Stimulated activated CD4-positive, alpha-beta T cell treated with anti-CD3 and anti-CD28 coated beads, Interleukin-2, amount 100 ng/mL, for 4 hours (primary cell): ENCODE results near the gene ARID1B.

Experiments
- DNase-seq: peaks from one replicate; pipeline ENCODE4 v3.0.0-alpha.2; 2020; ENCODE audit warnings: low read depth

ARID1B gene

DNA sequence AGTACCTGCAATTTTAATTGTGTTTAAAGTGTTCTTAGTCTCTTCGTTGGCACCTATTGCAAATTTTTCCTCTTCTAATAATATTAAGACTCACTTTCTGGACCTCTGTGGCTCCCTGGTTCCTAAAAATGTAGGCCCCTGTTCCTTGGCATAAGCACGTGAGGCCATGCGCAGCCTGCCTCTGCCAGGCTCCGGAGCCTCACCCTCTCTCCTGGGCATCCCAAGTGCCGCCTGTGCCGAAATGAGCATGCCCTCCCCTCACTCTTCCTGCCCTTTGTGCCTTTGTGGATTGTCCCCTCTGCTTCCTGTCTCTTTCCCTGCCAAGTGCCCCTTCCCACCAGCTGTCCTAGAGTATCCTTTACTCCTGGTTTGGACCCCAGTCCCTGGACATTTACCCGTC is 300.1 kb downstream of the ARID1B start:
- DNase-seq, result no peak

GRCh38 chr6:157078326-157078725 is 301.1 kb downstream of the ARID1B start:
- no peak for DNase-seq

DNA sequence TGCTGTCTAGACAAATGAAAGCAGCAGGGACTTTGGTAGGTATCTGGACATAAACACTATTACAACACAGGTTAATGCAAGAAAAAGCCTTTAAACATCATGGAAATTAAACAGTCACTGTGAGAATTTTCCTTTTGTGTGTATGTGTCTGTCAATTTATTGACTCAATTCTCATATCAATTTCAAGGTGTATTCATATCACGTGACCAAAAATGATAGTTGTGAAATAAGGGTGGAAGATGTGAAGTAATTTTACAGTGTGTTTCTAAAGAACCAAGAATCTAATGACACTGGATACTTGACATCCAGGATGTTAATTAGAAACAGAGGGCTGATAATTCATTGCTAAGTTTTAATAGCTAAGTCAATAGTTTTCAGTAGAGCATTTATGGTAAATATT is 302.1 kb downstream of the ARID1B start:
- no peak for DNase-seq

GRCh38 chr6:157079771-157080170 is 302.6 kb downstream of the ARID1B start:
- no peak for DNase-seq

- DNase-seq, result no peak
Measured at GRCh38 chr6:157080986-157081391, 303.8 kb downstream of the ARID1B start.

DNA sequence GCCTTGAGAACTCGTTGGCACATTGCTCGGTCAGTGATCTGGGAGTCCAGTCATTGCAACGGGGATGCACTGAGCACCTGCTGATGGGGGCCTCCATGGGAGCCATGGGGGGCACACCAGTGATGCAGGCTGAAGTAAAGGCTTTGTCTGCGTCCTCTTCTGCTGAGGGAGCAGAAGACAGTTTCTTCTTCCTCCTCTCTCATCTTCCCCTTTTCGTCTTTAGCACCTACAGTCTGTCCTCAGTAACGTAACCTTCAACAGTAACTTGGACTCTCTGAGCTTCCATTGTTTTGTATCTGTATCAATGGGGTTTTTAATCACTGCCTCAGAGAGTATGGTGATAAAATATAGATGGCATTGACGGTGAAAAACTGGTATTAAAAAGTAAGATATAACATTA is 306.2 kb downstream of the ARID1B start:
- DNase-seq, result no peak

GRCh38 chr6:157086632-157087031 is 309.5 kb downstream of the ARID1B start:
- no peak for DNase-seq

DNA sequence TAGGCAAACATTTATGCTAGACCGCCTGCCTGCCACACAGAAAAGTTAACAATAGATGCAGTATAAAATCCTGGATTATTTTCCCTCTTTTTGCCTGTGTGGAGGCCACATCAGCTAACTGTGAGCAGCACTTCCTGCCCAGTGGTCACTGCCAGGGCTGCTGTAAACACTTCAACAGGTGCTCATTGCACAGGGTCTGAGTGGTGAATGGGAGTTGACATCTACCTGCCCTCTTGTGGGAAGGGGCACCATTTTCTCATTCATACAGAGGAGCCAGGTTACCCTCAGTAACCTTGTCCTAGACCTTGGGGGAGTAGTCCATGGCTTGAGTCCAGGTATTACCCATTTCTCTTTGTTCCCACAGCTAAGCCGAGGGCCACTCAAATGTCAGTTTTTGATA is 310.8 kb downstream of the ARID1B start:
- DNase-seq, result no peak

DNA sequence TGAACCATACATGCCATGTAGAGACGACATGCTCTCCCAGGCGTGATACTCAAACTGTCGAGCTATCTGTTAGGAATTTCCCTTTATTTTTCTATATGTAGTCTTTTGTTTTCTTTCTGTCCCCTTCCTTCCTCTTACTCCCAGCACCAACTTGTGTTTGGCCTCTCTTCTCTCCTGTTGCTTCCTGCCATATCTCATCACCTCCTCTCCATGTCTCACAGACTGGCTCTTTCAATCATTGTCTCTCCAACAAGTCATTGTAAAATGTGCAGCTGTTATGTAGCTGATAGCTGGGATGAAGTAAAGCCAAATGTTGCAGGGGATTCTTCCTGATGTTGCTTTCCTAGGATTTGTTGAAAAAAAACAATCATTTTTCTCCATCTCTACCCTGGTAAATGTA is 311.7 kb downstream of the ARID1B start:
- no peak for DNase-seq

GRCh38 chr6:157089258-157089657 is 312.1 kb downstream of the ARID1B start:
- DNase-seq, result no peak

GRCh38 chr6:157089851-157090250 is 312.7 kb downstream of the ARID1B start:
- DNase-seq, result no peak

DNA sequence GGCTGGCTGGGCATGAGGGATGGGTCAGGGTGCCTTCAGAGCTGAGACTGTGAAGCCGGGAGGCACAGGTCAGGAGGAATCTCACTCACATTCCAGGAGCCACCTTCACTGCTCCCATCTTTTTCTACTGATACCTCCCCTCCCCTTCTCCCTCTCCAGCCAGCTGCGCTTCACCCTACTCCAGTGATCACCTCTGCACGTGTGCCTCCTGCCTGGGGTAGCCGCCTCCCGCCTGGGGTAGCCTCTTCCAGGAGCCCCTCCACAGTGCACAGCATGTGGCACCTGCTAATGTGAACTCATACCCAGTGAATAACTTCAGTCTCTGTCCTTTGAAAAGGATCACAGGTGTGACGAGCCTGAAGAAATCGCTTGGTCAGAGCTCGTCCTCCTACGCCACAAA is 313.6 kb downstream of the ARID1B start:
- no peak for DNase-seq

- no peak for DNase-seq
Measured at GRCh38 chr6:157091243-157091642, 314.1 kb downstream of the ARID1B start.

DNA sequence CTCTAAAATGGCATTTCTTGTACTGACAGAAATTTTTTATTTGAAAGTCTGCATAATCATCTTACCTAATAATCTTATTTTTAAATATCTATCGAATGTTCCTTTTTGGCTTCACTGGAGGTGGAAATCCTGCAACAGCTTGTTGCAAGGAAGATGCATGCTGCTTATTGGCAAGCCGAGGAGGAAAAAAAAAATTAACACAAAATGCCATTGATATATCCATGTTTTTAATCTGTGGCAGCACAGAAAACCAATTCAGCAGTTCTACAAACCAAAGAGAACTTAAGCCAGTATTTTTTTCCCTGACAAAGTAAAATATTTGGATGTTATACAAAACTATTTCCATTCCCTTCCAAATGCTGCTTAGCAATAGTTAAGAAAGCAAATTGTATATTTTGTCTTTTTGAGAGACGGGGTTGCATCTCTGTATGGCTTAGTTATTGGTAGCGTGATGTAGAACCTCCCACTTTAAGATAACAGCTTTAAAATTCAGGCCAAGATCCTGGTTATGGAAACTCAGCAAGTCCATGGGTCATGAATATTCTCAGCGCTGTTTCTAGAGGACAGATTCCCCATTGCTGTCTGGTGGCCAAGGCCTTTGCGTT is 314.8 kb downstream of the ARID1B start:
- no peak for DNase-seq

GRCh38 chr6:157092736-157093135 is 315.6 kb downstream of the ARID1B start:
- no peak for DNase-seq

- no peak for DNase-seq
Measured at GRCh38 chr6:157093536-157093935, 316.4 kb downstream of the ARID1B start.

DNA sequence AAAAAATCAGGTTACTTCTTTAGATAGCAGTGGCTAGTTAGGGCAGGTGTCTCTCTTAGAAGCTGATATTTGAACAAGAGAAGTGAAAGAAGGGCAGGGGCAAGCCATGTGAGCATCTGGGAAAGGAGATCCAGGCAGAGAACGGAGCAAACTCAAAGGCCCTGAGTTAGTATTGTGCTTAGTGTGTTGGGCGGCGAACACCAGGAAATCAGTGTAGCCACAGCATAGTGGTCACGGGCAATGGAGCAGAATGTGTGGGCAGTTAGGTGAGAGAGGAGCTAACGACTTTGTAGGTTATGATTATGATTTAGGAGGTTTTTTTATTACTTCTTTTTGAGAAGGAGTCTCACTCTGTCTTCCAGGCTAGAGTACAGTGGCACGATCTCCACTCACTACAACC is 316.9 kb downstream of the ARID1B start:
- DNase-seq, result no peak

DNA sequence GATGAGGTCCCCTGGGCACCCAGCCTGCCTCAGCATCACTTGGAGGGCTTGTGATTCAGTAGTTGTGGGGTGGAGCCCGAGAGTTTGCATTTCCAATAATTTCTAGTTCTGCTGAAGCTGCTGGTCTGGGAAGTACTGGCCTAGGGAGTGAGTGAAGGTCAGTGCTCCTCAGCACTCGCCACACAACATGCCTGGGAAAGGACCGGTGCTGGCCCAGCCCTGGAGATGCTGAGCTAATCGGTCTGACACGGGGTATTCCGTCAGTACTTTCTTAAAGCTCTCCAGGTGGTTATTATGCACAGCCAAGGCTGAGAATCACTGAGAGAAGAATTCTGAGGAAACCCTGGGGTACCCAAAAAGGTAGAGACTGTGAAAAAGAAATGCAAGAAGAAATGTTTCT is 317.9 kb downstream of the ARID1B start:
- no peak for DNase-seq

DNA sequence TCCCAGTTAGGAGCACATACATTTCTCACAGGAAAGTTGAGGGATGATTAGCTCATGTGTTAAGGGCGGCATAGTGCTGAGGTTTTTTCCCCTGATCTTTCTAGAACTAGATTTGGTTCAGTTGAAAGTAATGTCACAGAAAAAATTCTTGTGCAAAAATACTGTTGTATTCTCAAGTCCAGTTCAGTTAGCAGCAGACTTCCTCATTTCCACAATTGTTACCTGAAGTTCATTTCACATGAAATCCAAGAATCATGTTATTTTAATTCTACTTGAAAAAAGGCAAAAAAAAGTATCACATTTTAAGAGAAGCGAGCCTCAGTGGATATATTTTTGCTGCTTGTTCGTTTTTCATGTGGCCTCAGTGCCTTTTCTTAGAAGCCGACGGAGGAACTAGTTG is 318.4 kb downstream of the ARID1B start:
- no peak for DNase-seq

DNA sequence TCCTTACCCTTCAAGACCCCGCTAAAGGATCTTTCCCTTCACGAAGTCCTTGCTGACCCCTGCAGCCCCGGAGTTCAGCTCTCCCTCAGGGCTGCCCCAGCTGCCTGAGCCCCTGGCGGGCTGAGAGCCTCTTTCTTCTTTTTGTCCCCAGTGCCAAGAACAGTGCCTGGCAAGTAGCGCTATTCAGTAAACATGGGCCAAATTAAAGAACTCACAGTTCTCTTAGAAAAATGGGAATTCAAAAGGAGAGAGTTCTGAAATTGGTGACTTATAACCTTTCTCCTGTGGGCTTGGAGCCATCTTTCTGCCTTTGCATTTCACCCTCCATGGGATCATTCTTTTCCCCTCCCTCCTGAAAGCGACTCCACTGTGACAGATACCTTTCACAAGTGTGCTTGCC is 318.9 kb downstream of the ARID1B start:
- no peak for DNase-seq

GRCh38 chr6:157096522-157096921 is 319.3 kb downstream of the ARID1B start:
- DNase-seq, result no peak

DNA sequence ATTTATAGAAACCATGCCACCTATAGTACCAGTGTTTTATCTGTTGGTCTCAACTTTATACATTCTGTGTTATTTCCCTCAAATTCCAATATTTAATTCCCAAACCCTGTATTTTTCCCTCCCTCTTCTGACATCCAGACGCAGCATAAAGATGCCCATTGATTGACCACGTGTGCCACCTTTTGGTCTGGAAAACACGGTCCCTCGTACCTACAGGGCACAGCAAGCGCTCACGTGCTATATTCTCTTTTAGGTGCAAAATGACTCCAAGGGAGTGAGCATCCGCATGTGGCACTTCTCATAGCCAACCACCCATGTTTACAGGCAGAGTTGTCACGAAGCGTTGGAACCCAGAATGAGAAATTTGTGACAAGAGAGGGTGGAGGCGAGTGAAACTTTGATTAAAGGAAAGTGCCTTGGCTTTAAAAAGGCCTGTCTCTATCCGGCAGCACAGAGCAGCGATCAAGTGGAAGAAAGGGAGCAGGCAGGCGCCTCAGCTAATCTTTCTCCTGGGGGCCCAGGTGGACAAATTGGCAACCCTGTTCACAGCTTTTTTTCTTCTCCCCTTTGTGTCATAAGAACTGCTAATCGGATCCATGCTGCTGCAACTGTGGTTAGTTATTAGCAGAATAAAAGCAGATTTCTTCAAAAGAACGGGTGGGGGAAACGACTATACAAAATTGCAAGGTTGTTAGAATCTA is 320.2 kb downstream of the ARID1B start:
- no peak for DNase-seq

DNA sequence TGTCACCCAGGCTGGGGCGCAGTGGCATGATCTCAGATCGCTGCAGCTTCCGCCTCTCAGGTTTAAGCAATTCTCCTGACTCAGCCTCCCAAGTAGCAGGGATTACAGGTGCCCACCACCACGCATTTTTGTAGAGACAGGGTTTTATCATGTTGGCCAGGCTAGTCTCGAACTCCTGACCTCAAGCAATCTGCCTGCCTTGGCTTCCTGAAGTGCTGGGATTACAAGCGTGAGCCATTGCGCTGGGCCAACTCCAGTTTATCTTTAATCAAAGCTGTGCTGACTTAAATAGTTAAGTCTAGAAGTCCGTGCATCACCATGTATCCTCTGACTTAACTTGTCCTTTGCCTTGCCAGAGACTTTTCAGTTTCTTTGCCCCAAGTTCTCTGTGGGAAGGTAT is 321.8 kb downstream of the ARID1B start:
- no peak for DNase-seq

DNA sequence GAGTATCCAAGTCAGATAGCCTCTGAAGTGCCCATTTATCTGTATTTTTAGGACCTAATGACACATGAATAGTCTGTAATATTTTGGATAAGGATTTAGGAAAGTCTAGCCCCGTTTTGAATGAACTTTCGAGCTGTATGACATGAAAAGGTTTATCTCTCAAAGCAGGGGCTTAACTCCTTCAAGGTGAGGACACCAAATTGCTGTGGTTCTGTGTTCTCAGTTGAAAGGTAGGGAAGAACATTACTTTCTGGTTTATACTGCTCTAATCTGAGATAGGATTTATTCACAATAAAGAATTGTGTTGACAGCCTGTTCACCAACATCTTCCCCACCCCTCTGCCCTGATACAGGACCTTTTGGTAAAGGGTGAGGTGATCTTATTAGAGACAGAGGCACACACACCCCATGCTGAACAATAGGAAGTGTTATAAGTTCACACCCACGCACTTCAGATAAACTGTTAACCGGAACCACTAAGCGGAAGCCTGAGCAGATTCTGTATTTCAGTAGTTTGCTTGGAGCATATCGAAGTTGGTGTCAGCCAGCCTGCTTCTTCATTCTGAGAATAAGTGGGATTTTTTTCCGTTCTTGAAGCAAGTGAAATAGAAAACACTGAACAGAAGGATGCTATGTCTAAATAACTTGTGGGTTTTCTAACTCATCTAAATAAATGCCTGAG is 322.9 kb downstream of the ARID1B start:
- DNase-seq, result peak; percentile 57
